ENCODE measurements around the gene RENBP. TPM values are rescaled to one million over a fixed set of nuclear protein-coding genes. Genes with fewer than 3 reads are reported as not detected.

Gene RENBP
- total RNA-seq, 2 experiments from 2014 or later: 8.6 to 9.3 TPM

DNA sequence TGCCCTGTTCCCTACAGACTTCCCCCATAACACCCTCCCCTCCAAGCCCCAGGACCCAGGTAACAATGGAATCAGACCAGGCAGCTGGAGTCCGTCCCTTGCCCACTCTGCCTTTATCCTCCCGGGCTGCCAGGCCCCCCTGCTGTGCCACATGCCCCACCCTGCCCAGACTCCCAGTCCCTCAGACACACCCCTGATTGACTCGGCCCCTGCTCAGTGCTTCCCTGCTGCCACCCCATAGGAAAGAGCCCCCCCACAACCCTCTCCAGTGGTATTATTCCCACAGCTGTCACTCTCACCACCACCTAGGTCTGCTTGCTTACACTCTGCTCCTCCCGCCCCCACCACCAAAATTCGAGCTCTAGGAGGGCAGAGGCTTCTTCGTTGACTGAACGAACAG, 4.9 kb downstream of the RENBP start:
- Histone ChIP-seq H3K4me1 (ENCODE audit: insufficient read depth, low read length) (peaks cover 36% of the 10 kb centered on the region), H3K4me3 (ENCODE audit: low read length) (no peak overlapping the region), H3K36me3 (ENCODE audit: insufficient read depth, low read length) (no peaks in the 10 kb centered on the region), H3K9me3 (ENCODE audit: control insufficient read depth in 1 of 2, insufficient read depth in 1 of 2, low read length in 2 of 2) (no peaks in the 10 kb centered on the region), H3K27ac (ENCODE audit: low read depth in 1 of 2, low read length in 2 of 2) (no peak overlapping the region), H3K27me3 (ENCODE audit: control insufficient read depth in 1 of 2, insufficient read depth in 2 of 2, low read length in 2 of 2) (no peaks in the 10 kb centered on the region)
- ATAC-seq (ENCODE audit: poor library complexity) (no peak), DNase-seq (no peak)
- Mint-ChIP-seq H3K36me3 (ENCODE audit: low read depth) (no peaks in the 10 kb centered on the region), H3K4me3 (no peak overlapping the region), H3K27ac (no peak overlapping the region), H3K9me3 (no peaks in the 10 kb centered on the region), H3K27me3 (no peaks in the 10 kb centered on the region), H3K4me1 (ENCODE audit: low read depth) (peaks cover 21% of the 10 kb centered on the region)
- POLR2A ChIA-PET: interaction anchor here (0.8 to 6.3 kb wide), 4 partner anchors 11 to 14 kb away, joined by 3 to 56 read pairs (median 4); partner anchors contain the start of gene ARHGAP4
- TF ChIP-seq, protein P1, sequence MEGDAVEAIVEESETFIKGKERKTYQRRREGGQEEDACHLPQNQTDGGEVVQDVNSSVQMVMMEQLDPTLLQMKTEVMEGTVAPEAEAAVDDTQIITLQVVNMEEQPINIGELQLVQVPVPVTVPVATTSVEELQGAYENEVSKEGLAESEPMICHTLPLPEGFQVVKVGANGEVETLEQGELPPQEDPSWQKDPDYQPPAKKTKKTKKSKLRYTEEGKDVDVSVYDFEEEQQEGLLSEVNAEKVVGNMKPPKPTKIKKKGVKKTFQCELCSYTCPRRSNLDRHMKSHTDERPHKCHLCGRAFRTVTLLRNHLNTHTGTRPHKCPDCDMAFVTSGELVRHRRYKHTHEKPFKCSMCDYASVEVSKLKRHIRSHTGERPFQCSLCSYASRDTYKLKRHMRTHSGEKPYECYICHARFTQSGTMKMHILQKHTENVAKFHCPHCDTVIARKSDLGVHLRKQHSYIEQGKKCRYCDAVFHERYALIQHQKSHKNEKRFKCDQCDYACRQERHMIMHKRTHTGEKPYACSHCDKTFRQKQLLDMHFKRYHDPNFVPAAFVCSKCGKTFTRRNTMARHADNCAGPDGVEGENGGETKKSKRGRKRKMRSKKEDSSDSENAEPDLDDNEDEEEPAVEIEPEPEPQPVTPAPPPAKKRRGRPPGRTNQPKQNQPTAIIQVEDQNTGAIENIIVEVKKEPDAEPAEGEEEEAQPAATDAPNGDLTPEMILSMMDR (IDR thresholded peaks at IDR 0.05): no peak
- intact Hi-C loops (cut with DNase I, micrococcal nuclease): no loop called here
- CTCF ChIA-PET: interaction anchor here (1.4 kb wide), 1 partner anchor 16 kb away, joined by 3 read pairs; no protein-coding TSS in a partner anchor

GRCh38 chrX:153938226-153938786, 6.1 kb downstream of the RENBP start:
- Mint-ChIP-seq H3K27me3 (no peaks in the 10 kb centered on the region), H3K36me3 (ENCODE audit: low read depth) (no peaks in the 10 kb centered on the region), H3K27ac (peak overlapping the region; percentile 49), H3K4me3 (peak overlapping the region; percentile 54), H3K4me1 (ENCODE audit: low read depth) (peaks cover 30% of the 10 kb centered on the region), H3K9me3 (no peaks in the 10 kb centered on the region)
- ChIA-PET POLR2A (interaction anchor here (1.1 to 6.3 kb wide), 2 partner anchors 10 to 13 kb away, joined by 3 to 56 read pairs; partner anchors contain the start of gene ARHGAP4), CTCF (interaction anchor here (1.2 to 3.6 kb wide), 2 partner anchors 9 to 13 kb away, joined by 3 to 14 read pairs; no protein-coding TSS in a partner anchor)
- H3K4me3 ChIP-seq (ENCODE audit: low read length): no peak overlapping the region
- H3K27me3 ChIP-seq (ENCODE audit: control insufficient read depth in 1 of 2, insufficient read depth in 2 of 2, low read length in 2 of 2): no peaks in the 10 kb centered on the region
- no peak for DNase-seq
- no peak for ATAC-seq (ENCODE audit: poor library complexity)
- intact Hi-C loops (cut with DNase I, micrococcal nuclease): no loop called here
- no peaks in the 10 kb centered on the region for H3K9me3 ChIP-seq (ENCODE audit: control insufficient read depth in 1 of 2, insufficient read depth in 1 of 2, low read length in 2 of 2)
- no peaks in the 10 kb centered on the region for H3K36me3 ChIP-seq (ENCODE audit: insufficient read depth, low read length)
- TF ChIP-seq, protein P1 (IDR thresholded peaks at IDR 0.05): no peak
- H3K27ac ChIP-seq (ENCODE audit: low read depth in 1 of 2, low read length in 2 of 2): no peak overlapping the region
- peaks cover 31% of the 10 kb centered on the region for H3K4me1 ChIP-seq (ENCODE audit: insufficient read depth, low read length)

DNA sequence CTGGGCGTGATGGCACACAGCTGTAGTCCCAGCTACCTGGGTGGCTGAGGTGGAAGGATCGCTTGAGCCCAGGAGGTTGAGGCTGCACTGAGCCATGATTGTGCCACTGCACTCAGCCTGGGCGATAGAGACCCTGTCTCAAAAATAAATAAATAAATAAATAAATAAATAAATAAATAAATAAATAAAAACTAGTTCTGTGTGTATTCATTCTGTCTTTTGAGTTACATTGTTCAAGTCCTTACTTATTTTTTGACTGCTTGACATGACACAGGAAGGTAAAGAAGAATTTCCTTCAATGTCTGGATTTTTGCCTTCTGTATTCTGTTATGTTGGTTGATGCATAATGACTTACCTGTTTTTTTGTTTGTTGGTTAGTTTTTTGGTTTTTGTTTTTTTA, 7.4 kb downstream of the RENBP start:
- no peak for ATAC-seq (ENCODE audit: poor library complexity)
- intact Hi-C loops (cut with DNase I, micrococcal nuclease): no loop called here
- ChIA-PET POLR2A (interaction anchor here (0.5 to 6.3 kb wide), 4 partner anchors 9 to 144 kb away, joined by 3 to 56 read pairs (median 3); partner anchors contain the start of gene ARHGAP4), CTCF (interaction anchor here (1.0 to 3.6 kb wide), 3 partner anchors 8 to 10 kb away, joined by 3 to 14 read pairs (median 5); no protein-coding TSS in a partner anchor)
- H3K27ac ChIP-seq (ENCODE audit: low read depth in 1 of 2, low read length in 2 of 2): no peak overlapping the region
- H3K4me1 ChIP-seq (ENCODE audit: insufficient read depth, low read length): peaks cover 21% of the 10 kb centered on the region
- Mint-ChIP-seq H3K27ac (no peak overlapping the region), H3K4me3 (peak overlapping the region; percentile 25), H3K36me3 (ENCODE audit: low read depth) (peaks cover 1% of the 10 kb centered on the region), H3K4me1 (ENCODE audit: low read depth) (peaks cover 30% of the 10 kb centered on the region), H3K27me3 (no peaks in the 10 kb centered on the region), H3K9me3 (no peaks in the 10 kb centered on the region)
- DNase-seq: no peak
- peaks cover 5% of the 10 kb centered on the region for H3K36me3 ChIP-seq (ENCODE audit: insufficient read depth, low read length)
- no peaks in the 10 kb centered on the region for H3K27me3 ChIP-seq (ENCODE audit: control insufficient read depth in 1 of 2, insufficient read depth in 2 of 2, low read length in 2 of 2)
- no peak overlapping the region for H3K4me3 ChIP-seq (ENCODE audit: low read length)
- TF ChIP-seq, protein P1 (IDR thresholded peaks at IDR 0.05): no peak
- H3K9me3 ChIP-seq (ENCODE audit: control insufficient read depth in 1 of 2, insufficient read depth in 1 of 2, low read length in 2 of 2): no peaks in the 10 kb centered on the region

All from CD4-positive, alpha-beta T cell (primary cell).